Glutamatergic neuron (in vitro differentiated cells): ENCODE measurements around the gene ASB13. TPM values are rescaled to one million over a fixed set of nuclear protein-coding genes. Genes with fewer than 3 reads are reported as not detected.

ENCODE experiments used
- DNase-seq: peaks from one replicate; pipeline ENCODE4 v3.0.0; 2022
- H3K27ac Mint-ChIP-seq: one replicate; pipeline ENCODE4 v1.8.0; 2020; ENCODE audit warnings: mild to moderate bottlenecking, mixed read lengths, inconsistent platforms; ENCODE audit not compliant: unreplicated experiment
- H3K27me3 Mint-ChIP-seq: one replicate; pipeline ENCODE4 v1.8.0; 2020; ENCODE audit warnings: mild to moderate bottlenecking, moderate library complexity, mixed read lengths, inconsistent platforms; ENCODE audit not compliant: unreplicated experiment
- H3K36me3 Mint-ChIP-seq: one replicate; pipeline ENCODE4 v1.8.0; 2020; ENCODE audit warnings: mild to moderate bottlenecking, mixed read lengths, inconsistent platforms; ENCODE audit not compliant: unreplicated experiment
- H3K4me1 Mint-ChIP-seq: one replicate; pipeline ENCODE4 v1.8.0; 2020; ENCODE audit warnings: mild to moderate bottlenecking, low read depth, mixed read lengths, inconsistent platforms; ENCODE audit not compliant: unreplicated experiment
- H3K4me3 Mint-ChIP-seq: one replicate; pipeline ENCODE4 v1.8.0; 2020; ENCODE audit warnings: mild to moderate bottlenecking, mixed read lengths, inconsistent platforms; ENCODE audit not compliant: unreplicated experiment
- H3K9me3 Mint-ChIP-seq: one replicate; pipeline ENCODE4 v1.8.0; 2020; ENCODE audit warnings: mild to moderate bottlenecking, moderate library complexity, mixed read lengths, inconsistent platforms; ENCODE audit not compliant: unreplicated experiment
- CTCF ChIP-seq: fragments of 200-600 bp; sonication (generic); IDR thresholded peaks from one replicate; pipeline ENCODE4 v1.5.0; 2021; ENCODE audit not compliant: partially characterized antibody, unreplicated experiment
- total RNA-seq: library from RNA; stranded (reverse); fragmentation: NEBNext Ultra II Directional; extraction: Animal tissue kit (Norgen Biotek cat#: 25700); gene quantifications from one replicate; pipeline ENCODE4 v1.2.1, GENCODE V29; 2021; ENCODE audit not compliant: unreplicated experiment

The ASB13 gene
- total RNA-seq, 1 donor from 2014 or later = 13.9 TPM

- Mint-ChIP-seq H3K9me3 (peaks cover 12% of the 10 kb centered on the region), H3K4me3 (no peak overlapping the region), H3K27ac (no peak overlapping the region), H3K36me3 (no peaks in the 10 kb centered on the region), H3K27me3 (peaks cover 6% of the 10 kb centered on the region), H3K4me1 (peaks cover 34% of the 10 kb centered on the region)
- no peak for DNase-seq
- TF ChIP-seq CTCF = no peak
These were observed 74.3 kb downstream of the ASB13 start for GRCh38 chr10:5592070-5592469.

GRCh38 chr10:5591336-5591824 is 75.0 kb downstream of the ASB13 start:
- Mint-ChIP-seq H3K27me3 (peaks cover 6% of the 10 kb centered on the region), H3K9me3 (peaks cover 12% of the 10 kb centered on the region), H3K27ac (no peak overlapping the region), H3K4me1 (peaks cover 38% of the 10 kb centered on the region), H3K4me3 (no peak overlapping the region), H3K36me3 (no peaks in the 10 kb centered on the region)
- no peak for TF ChIP-seq CTCF
- DNase-seq = no peak

DNA sequence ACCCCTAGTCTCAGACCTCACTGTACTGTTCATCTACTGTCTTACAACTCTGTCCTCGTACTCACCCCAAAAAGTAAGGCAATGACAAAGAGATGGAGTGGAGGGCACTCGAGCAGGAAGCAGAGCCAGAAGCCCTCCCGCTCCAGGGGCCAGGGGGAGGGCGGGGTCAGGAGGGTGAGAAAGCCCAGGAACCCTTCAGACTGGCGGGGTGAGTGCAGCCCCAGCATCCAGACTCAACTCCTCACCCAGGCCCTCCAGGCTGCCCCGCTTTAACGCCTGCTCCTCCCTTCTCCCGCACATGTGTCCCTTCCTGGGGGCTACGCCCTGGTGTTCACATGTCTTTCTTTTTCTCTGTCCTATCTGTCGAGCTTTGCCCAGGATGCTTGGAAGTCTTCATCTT is 75.6 kb downstream of the ASB13 start:
- TF ChIP-seq CTCF = no peak
- peaks cover 12% of the 10 kb centered on the region for H3K9me3 Mint-ChIP-seq
- H3K27me3 Mint-ChIP-seq = peaks cover 6% of the 10 kb centered on the region
- no peak for DNase-seq
- no peak overlapping the region for H3K27ac Mint-ChIP-seq
- H3K4me1 Mint-ChIP-seq = peaks cover 38% of the 10 kb centered on the region
- no peaks in the 10 kb centered on the region for H3K36me3 Mint-ChIP-seq
- no peak overlapping the region for H3K4me3 Mint-ChIP-seq

GRCh38 chr10:5589661-5590511 is 76.5 kb downstream of the ASB13 start:
- peaks cover 37% of the 10 kb centered on the region for H3K4me1 Mint-ChIP-seq
- no peak for TF ChIP-seq CTCF
- H3K9me3 Mint-ChIP-seq = peaks cover 10% of the 10 kb centered on the region
- peaks cover 6% of the 10 kb centered on the region for H3K27me3 Mint-ChIP-seq
- H3K36me3 Mint-ChIP-seq = no peaks in the 10 kb centered on the region
- H3K4me3 Mint-ChIP-seq = no peak overlapping the region
- no peak overlapping the region for H3K27ac Mint-ChIP-seq
- DNase-seq = no peak

GRCh38 chr10:5589011-5589660 is 77.3 kb downstream of the ASB13 start:
- TF ChIP-seq CTCF = no peak
- Mint-ChIP-seq H3K27ac (no peak overlapping the region), H3K27me3 (peaks cover 2% of the 10 kb centered on the region), H3K4me3 (no peak overlapping the region), H3K9me3 (peaks cover 6% of the 10 kb centered on the region), H3K36me3 (no peaks in the 10 kb centered on the region), H3K4me1 (peaks cover 29% of the 10 kb centered on the region)
- DNase-seq = no peak
